DOHH2 (cell line): ENCODE measurements around the gene ANKDD1A.

Experiments used
- H3F3A ChIP-seq: fragments of 200-600 bp; sonication (generic), shearing (Covaris generic); 2 replicates; pipeline ENCODE4 v1.6.0; 2016; ENCODE audit warnings: antibody characterized with exemption, mild to moderate bottlenecking; ENCODE audit not compliant: control insufficient read depth, insufficient read depth
- H3K27ac ChIP-seq: fragments of 200-600 bp; sonication (generic); 2 replicates; pipeline ENCODE4 v1.5.1; 2014; ENCODE audit warnings: low read depth, mild to moderate bottlenecking, low read length, moderate library complexity
- H3K27me3 ChIP-seq: fragments of 200-600 bp; sonication (generic); 2 replicates; pipeline ENCODE4 v1.6.1; 2014; ENCODE audit warnings: mild to moderate bottlenecking, low read length, mixed read lengths; ENCODE audit not compliant: control insufficient read depth
- H3K36me3 ChIP-seq: fragments of 200-600 bp; sonication (generic); 2 replicates; pipeline ENCODE4 v1.6.1; 2014; ENCODE audit warnings: mild to moderate bottlenecking, low read length, moderate library complexity, mixed read lengths; ENCODE audit not compliant: control insufficient read depth
- H3K4me1 ChIP-seq: fragments of 200-600 bp; sonication (generic); 2 replicates; pipeline ENCODE4 v1.6.1; 2014; ENCODE audit warnings: mild to moderate bottlenecking, low read length, mixed read lengths; ENCODE audit not compliant: control insufficient read depth
- H3K4me2 ChIP-seq: fragments of 200-600 bp; sonication (generic); 2 replicates; pipeline ENCODE4 v1.6.0; 2014; ENCODE audit warnings: mild to moderate bottlenecking, low read length, moderate library complexity
- H3K4me3 ChIP-seq: fragments of 200-600 bp; sonication (generic); 2 replicates; pipeline ENCODE4 v1.5.1; 2014; ENCODE audit warnings: mild to moderate bottlenecking, low read length, mixed read lengths
- H3K79me2 ChIP-seq: fragments of 200-600 bp; sonication (generic); 2 replicates; pipeline ENCODE4 v1.6.1; 2014; ENCODE audit warnings: mild to moderate bottlenecking, low read length, mixed read lengths; ENCODE audit not compliant: control insufficient read depth
- H3K9me2 ChIP-seq: fragments of 200-600 bp; sonication (generic); replicated peaks from 2 replicates; pipeline ENCODE4 v1.6.1; 2014; ENCODE audit warnings: mild to moderate bottlenecking, low read length, mixed read lengths; ENCODE audit not compliant: control insufficient read depth
- H3K9me3 ChIP-seq: fragments of 200-600 bp; sonication (generic); 2 replicates; pipeline ENCODE4 v1.6.1; 2014; ENCODE audit warnings: antibody characterized with exemption, low read length, mixed read lengths; ENCODE audit not compliant: control insufficient read depth, insufficient read depth
- H4K20me1 ChIP-seq: fragments of 200-600 bp; sonication (generic); 2 replicates; pipeline ENCODE4 v1.6.0; 2014; ENCODE audit warnings: low read depth, mild to moderate bottlenecking, antibody characterized with exemption, low read length, moderate library complexity; ENCODE audit not compliant: control insufficient read depth, insufficient read depth
- EZH2phosphoT487 ChIP-seq: fragments of 200-600 bp; sonication (generic); IDR thresholded peaks from 2 replicates; pipeline ENCODE4 v1.6.1; 2017; ENCODE audit warnings: borderline replicate concordance, mild to moderate bottlenecking, antibody characterized with exemption, low read length, moderate library complexity, mixed read lengths
- TF ChIP-seq, protein P1 (sequence below): fragments of 200-600 bp; sonication (generic); IDR thresholded peaks from one replicate; pipeline ENCODE4 v1.5.1; 2014; ENCODE audit warnings: antibody characterized with exemption, mild to moderate bottlenecking, low read depth, low read length; ENCODE audit not compliant: poor library complexity, severe bottlenecking

The ANKDD1A gene

DNA sequence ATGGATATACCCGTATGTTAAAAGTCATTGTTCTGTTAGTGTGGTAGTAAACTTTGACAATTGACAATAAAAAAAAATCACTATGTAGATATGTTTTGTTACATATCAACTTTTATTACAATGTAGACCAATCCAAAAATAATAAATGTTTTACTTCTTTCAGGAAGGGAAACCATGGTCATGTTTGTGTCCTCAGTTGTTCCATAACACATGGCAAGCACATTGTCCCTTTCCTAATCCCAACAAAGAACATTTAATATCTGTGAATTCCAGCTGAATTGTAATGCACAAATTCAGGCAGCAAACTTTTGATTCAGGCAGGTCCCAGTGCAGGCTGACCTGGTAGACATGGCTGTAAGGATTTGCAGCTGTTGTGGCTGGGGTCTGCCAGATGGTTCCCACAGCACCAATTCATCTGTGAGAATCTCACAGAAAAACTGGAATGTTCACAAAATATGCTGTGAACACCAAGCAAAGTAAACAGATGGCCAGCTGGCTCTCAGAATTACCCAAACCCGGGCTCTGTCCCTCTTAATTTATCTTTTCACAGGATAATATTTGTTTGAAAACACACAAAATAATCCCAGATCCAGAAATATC is 79.9 kb downstream of the ANKDD1A start:
- peaks cover 22% of the 10 kb centered on the region for H3K79me2 ChIP-seq
- H3K9me3 ChIP-seq: no peaks in the 10 kb centered on the region
- no peak overlapping the region for H3K27ac ChIP-seq

DNA sequence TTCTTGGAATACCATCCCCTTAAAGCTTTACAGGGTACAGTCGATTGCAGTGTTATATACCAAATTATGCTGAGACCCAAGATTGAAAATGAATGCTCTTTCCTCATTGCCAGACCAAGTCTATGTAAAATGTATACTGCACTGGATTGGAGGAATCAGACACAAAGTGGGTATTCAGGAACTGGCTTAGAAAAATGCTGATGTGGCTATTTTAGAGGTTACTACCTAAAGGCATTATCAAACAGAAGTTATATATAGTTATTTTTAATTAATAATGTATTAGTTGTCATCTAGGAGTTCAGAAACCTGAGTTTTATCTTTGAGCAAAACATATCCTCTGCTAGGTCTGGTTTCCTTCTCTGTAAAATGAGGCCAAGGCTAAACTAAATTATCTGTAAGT is 81.6 kb downstream of the ANKDD1A start:
- Histone ChIP-seq H3F3A (0 out of 2 replicates have a peak, but pooled peaks cover 5% of the 10 kb centered on the region), H3K4me1 (peaks cover 18% of the 10 kb centered on the region), H3K9me2 (no peaks in the 10 kb centered on the region), H3K4me3 (no peak overlapping the region), H4K20me1 (no peaks in the 10 kb centered on the region), H3K79me2 (peaks cover 13% of the 10 kb centered on the region), H3K9me3 (no peaks in the 10 kb centered on the region), H3K27me3 (no peaks in the 10 kb centered on the region), H3K4me2 (no peak overlapping the region), H3K27ac (no peak overlapping the region), H3K36me3 (no peaks in the 10 kb centered on the region; the same call in 1 of the 2 replicates)
- no peak for TF ChIP-seq EZH2phosphoT487
- TF ChIP-seq, protein P1, sequence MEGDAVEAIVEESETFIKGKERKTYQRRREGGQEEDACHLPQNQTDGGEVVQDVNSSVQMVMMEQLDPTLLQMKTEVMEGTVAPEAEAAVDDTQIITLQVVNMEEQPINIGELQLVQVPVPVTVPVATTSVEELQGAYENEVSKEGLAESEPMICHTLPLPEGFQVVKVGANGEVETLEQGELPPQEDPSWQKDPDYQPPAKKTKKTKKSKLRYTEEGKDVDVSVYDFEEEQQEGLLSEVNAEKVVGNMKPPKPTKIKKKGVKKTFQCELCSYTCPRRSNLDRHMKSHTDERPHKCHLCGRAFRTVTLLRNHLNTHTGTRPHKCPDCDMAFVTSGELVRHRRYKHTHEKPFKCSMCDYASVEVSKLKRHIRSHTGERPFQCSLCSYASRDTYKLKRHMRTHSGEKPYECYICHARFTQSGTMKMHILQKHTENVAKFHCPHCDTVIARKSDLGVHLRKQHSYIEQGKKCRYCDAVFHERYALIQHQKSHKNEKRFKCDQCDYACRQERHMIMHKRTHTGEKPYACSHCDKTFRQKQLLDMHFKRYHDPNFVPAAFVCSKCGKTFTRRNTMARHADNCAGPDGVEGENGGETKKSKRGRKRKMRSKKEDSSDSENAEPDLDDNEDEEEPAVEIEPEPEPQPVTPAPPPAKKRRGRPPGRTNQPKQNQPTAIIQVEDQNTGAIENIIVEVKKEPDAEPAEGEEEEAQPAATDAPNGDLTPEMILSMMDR: no peak

More for the DNA sequence above, 79.9 kb downstream of the ANKDD1A start:
- no peaks in the 10 kb centered on the region for H3K27me3 ChIP-seq
- no peaks in the 10 kb centered on the region for H3K9me2 ChIP-seq
- H3F3A ChIP-seq: peaks cover 7% of the 10 kb centered on the region; the same call in 1 of the 2 replicates
- peaks cover 6% of the 10 kb centered on the region for H3K36me3 ChIP-seq
- TF ChIP-seq, protein P1: no peak
- TF ChIP-seq EZH2phosphoT487: no peak
- H3K4me1 ChIP-seq: peaks cover 26% of the 10 kb centered on the region
- no peaks in the 10 kb centered on the region for H4K20me1 ChIP-seq
- no peak overlapping the region for H3K4me3 ChIP-seq
- H3K4me2 ChIP-seq: no peak overlapping the region

DNA sequence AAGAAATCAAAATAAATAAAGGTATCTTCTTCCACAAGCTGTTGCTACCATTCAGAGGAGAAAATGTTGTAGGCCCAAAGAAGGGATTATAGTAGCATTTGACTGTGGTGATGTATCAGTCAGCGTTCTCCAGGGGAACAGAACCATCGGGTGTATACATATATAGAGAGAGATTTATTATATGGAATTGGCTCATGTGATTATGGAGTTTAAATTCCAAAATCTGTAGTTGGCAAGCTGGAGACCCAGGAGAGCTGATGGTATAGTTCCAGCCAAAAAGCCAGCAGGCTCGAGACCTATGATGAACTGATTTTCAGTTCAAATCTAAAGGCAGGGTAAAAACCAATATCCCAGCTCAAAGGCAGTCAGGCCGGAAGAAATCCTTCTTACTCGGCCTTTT is 85.4 kb downstream of the ANKDD1A start:
- Histone ChIP-seq H3K9me2 (no peaks in the 10 kb centered on the region), H3K36me3 (no peaks in the 10 kb centered on the region; the same call in 1 of the 2 replicates), H3K27ac (no peak overlapping the region), H3K4me3 (no peak overlapping the region), H3K4me2 (no peak overlapping the region), H3K4me1 (no peaks in the 10 kb centered on the region; the same call in 1 of the 2 replicates), H3K27me3 (no peaks in the 10 kb centered on the region), H3K79me2 (no peaks in the 10 kb centered on the region), H4K20me1 (no peaks in the 10 kb centered on the region), H3F3A (0 out of 2 replicates have a peak, but pooled peaks cover 2% of the 10 kb centered on the region), H3K9me3 (no peaks in the 10 kb centered on the region)
- no peak for TF ChIP-seq EZH2phosphoT487
- TF ChIP-seq, protein P1: no peak
